ENCODE results near the gene FCAR.
"Not testable (repeated sequence)": the region's sequence is repeated elsewhere in the genome, so short reads cannot be mapped to it uniquely, and the experiment has no call there.

The FCAR gene

DNA sequence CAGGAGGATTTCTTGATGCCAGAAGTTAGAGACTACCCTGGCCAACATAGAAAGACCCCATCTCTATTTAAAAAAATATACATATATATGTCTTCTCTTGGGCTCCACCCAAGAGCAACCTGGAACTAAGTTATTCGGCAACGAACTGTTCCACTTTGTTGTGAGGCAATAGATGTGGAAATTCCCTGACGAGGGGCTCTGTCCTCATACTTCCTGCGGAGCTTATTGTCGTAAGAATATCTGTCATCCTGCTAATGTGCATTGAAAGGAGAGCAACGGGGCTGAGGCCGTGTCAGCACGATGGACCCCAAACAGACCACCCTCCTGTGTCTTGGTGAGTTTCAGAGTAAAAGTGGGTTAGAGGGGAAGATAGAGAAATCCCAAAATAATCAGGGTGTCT is at the start of gene FCAR:
Gene FCAR, plus strand, starts transcription at position 246 of the 400 bp plus-strand sequence. Its CDS starts 55 bp downstream, at position 301.
- DNase-seq (ENCODE audit: low spot score): no peak

DNA sequence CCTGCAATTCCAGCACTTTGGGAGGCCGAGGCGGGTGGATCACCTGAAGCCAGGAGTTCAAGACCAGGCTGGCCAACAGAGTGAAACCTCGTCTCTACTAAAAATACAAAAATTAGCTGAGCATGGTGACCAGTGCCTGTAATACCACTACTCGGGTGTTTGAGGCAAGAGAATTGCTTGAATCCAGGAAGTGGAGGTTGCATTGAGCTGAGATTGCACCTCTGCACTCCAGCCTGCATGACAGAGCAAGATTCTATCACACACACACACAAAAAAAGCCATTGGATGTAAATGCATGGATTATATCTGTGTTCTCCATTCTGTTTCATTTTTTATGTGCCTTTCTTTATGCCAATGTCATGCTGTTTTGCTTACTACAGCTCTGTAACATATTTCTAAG is 49.6 kb upstream of the FCAR start:
- DNase-seq (ENCODE audit: low spot score): not testable (repeated sequence)

- not testable (repeated sequence) for DNase-seq (ENCODE audit: low spot score)
Measured at GRCh38 chr19:54825326-54825725, 48.7 kb upstream of the FCAR start.

DNA sequence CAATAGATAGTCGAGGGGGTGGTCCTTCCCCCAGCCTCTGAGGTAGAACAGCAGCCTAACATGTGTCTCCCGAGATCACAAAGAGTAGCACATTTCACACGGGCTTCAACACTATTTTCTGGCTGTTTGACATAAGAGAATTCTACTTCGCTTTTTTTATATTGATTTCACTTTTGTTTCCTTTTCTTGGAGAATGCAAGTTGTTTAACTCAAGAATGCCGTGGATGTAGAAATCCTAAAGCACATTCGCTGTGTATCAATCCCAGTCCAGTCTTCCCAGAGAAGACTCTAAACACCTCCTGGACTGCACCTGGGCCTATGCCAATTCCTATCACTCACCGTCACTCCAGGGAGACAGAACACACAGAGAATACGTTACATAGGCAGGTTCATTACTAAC is 46.0 kb upstream of the FCAR start:
- DNase-seq (ENCODE audit: low spot score): not testable (repeated sequence)

DNA sequence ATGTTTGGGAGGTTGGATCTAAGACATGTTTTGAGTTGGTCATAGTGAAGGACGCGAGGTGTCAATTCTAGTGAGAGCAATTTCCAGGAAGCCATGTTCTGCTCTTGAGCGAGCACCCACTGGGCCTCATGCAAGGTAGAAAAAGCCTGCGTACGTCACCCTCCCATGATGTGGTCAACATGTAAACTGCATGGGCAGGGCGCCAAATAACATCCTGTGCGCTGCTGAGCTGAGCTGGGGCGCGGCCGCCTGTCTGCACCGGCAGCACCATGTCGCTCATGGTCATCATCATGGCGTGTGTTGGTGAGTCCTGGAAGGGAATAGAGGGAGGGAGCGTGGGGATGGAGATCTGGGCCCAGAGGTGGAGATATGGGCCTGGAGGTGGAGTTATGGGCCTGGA is 41.5 kb upstream of the FCAR start, which contains the start of gene KIR2DS4:
Gene KIR2DS4, plus strand, starts transcription at position 181 of the 400 bp plus-strand sequence.
- DNase-seq (ENCODE audit: low spot score): not testable (repeated sequence)

DNA sequence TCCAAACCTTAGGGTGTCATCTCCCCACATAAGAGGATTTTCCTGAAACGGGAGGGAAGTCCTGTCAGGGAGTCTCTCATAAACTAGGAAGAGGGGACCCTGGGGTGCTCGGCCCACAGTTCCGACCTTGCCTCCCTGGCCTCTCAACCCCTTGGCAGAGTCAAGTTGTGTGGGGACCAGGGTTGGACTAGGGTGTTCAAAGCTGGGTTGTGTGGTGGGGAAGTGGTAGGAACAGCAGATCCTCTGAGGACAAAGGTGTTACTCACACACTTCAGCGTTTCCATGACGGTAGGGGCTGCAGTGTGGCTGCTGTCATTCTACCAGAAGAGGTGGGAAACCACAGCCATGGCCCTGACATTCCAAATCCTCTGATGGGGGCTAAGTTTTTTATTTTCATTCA is 38.9 kb upstream of the FCAR start:
- not testable (repeated sequence) for DNase-seq (ENCODE audit: low spot score)

- DNase-seq (ENCODE audit: low spot score): not testable (repeated sequence)
Measured at GRCh38 chr19:54837522-54837921, 36.5 kb upstream of the FCAR start.

DNA sequence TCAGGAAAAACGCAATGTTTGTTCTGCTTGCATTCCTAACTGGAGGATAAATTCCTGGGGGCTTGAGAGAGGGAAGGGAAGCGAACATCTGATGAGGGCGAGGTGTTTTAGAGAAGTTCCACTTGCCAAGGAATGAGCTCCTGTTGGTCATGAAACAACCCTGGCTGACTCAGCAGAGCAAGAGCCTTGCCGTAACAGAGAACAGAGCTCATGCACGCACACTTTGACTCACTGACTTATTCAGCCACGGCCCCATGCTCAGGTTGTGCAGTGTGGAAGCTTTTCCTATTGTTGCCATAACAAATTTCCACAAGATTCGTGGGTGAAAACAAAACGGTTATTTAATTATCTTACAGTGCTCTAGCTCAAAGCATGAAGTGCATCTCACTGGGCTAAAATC is 30.9 kb upstream of the FCAR start:
- not testable (repeated sequence) for DNase-seq (ENCODE audit: low spot score)

DNA sequence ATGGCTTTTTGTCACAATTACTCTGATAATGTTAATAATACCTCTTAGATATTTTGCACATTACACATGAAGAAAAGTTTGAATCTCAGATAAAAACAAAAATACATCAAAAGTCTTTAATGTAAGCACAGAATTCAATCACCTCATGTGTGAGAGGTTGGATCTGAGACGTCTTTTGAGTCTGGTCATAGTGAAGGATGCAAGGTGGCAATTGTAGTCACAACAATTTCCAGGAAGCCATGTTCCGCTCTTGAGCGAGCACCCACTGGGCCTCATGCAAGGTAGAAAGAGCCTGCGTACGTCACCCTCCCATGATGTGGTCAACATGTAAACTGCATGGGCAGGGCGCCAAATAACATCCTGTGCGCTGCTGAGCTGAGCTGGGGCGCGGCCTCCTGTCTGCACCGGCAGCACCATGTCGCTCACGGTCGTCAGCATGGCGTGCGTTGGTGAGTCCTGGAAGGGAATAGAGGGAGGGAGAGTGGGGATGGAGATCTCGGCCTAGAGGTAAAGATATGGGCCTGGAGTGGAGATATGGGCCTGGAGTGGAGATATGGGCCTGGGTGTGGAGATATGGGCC is 23.9 kb upstream of the FCAR start, which contains the start of gene KIR3DL2:
Gene KIR3DL2, plus strand, starts transcription at position 383 of the 580 bp plus-strand sequence. Its CDS starts 33 bp downstream, at position 416.
- not testable (repeated sequence) for DNase-seq (ENCODE audit: low spot score)

DNA sequence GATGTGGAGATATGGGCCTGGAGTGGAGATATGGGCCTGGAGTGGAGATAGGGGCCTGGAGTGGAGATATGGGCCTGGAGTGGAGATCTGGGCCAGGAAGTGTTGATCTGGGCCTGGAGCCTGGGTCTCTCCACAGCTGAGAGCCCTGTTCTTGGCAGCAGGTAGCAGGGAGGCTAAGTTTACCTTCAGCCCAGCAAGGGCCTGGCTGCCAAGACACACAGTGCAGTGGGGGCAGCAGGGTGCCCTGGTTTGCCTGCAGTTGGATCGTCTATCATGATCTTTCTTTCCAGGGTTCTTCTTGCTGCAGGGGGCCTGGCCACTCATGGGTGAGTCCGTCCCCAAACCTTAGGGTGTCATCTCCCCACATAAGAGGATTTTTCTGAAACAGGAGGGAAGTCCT is 23.1 kb upstream of the FCAR start:
- DNase-seq (ENCODE audit: low spot score): no peak

- no peak for DNase-seq (ENCODE audit: low spot score)
Measured at GRCh38 chr19:54851353-54851752, 22.7 kb upstream of the FCAR start.

DNA sequence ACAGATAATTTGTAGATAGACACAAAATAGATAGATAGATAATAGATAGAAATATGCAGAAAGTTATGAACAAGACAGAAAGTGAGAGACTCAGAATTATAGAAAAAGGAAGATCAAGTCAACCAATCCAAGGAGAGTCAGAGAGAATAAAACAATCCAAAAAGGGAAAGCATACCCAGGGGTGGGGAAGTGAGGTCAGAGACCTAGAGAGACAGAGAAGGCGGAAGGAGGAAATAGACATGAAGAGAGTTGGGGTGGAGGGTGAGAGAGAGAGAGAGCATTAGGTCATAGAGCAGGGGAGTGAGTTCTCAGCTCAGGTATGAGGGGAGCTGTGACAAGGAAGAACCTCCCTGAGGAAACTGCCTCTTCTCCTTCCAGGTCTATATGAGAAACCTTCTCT is 18.8 kb upstream of the FCAR start:
- DNase-seq (ENCODE audit: low spot score): not testable (repeated sequence)

DNA sequence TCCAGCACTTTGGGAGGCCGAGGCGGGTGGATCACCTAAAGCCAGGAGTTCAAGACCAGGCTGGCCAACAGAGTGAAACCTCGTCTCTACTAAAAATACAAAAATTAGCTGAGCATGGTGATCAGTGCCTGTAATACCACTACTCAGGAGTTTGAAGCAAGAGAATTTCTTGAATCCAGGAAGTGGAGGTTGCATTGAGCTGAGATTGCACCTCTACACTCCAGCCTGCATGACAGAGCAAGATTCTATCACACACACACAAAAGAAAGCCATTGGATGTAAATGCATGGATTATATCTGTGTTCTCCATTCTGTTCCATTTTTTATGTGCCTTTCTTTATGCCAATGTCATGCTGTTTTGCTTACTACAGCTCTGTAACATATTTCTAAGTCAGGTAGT is 15.6 kb upstream of the FCAR start:
- DNase-seq (ENCODE audit: low spot score): not testable (repeated sequence)

DNA sequence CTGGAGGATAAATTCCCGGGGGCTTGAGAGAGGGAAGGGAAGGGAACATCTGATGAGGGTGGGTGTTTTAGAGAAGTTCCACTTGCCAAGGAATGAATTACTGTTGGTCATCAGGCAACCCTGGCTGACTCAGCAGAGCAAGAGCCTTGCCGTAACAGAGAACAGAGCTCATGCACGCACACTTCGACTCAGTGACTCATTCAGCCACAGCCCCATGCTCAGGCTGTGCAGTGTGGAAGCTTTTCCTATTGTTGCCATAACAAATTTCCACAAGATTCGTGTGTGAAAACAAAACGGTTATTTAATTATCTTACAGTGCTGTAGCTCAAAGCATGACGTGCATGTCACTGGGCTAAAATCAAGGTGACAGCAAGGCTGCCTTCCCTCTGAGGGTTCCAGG is 14.6 kb upstream of the FCAR start:
- not testable (repeated sequence) for DNase-seq (ENCODE audit: low spot score)

DNA sequence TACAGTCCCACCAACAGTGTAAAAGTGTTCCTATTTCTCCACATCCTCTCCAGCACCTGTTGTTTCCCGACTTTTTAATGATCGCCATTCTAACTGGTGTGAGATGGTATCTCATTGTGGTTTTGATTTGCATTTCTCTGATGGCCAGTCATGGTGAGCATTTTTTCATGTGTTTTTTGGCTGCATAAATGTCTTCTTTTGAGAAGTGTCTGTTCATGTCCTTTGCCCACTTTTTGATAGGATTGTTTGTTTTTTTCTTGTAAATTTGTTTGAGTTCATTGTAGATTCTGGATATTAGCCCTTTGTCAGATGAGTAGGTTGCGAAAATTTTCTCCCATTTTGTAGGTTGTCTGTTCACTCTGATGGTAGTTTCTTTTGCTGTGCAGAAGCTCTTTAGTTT is 10.6 kb upstream of the FCAR start:
- not testable (repeated sequence) for DNase-seq (ENCODE audit: low spot score)

DNA sequence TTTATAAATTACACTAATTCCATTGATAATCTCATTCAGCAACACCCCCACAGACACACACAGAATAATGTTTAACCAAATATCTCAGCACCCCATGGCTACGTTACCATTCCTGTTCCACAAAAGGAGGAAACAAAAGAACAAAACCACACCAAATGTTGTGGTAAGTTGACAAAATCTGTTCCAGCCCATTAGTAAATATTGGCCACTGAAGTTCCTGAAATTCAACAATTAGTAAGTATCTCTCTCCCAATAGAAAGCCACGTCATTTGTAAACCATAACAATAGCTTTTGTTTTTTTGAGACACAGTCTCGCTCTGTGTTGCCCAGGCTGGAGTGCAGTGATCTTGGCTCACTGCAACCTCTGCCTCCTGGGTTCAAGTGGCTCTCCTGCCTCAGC is 2.3 kb upstream of the FCAR start:
- DNase-seq (ENCODE audit: low spot score): no peak

GRCh38 chr19:54875506-54875905 is 1.5 kb downstream of the FCAR start:
- no peak for DNase-seq (ENCODE audit: low spot score)

GRCh38 chr19:54877471-54877870 is 3.4 kb downstream of the FCAR start:
- DNase-seq (ENCODE audit: low spot score): no peak

DNA sequence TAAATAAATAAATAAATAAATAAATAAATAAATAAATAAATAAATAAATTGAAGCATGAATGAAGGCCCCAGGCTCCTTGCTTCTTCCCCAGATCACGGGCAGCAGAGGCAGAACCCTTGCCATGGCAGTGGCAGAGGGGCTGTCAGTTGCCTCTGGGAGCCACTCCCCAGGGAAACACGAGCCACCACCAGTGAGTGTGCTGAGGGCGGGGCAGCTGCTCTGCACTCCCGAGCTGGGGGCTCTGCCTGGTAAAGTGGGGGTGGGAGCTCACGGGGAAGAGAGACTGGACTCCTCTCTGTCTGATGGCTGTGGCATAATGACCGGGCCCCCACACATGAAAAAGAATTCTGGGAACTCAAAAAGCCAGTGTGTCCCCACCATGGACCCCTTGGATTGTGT is 7.8 kb downstream of the FCAR start:
- no peak for DNase-seq (ENCODE audit: low spot score)

- no peak for DNase-seq (ENCODE audit: low spot score)
Measured at GRCh38 chr19:54882758-54883157, 8.7 kb downstream of the FCAR start.

- DNase-seq (ENCODE audit: low spot score): no peak
Measured at GRCh38 chr19:54883228-54883627, 9.2 kb downstream of the FCAR start.

DNA sequence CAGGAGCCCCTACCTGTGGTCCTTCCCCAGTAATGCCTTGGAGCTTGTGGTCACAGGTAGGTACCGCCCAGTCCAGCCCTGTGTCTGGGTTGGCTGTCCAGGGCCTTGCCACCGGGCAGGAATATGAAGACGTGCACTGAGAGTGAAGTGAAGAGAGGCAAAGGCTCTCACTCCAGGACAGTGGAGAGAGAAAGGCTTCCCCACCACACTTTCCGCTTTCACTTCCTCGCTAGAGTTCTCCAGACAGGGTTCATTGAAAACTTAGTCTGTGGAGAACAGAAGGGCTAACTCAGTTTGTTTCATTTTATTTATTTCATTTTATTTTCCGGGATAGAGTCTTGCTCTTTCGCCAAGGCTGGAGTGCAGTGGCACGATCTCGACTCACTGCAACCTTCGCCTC is 14.2 kb downstream of the FCAR start:
- no peak for DNase-seq (ENCODE audit: low spot score)

DNA sequence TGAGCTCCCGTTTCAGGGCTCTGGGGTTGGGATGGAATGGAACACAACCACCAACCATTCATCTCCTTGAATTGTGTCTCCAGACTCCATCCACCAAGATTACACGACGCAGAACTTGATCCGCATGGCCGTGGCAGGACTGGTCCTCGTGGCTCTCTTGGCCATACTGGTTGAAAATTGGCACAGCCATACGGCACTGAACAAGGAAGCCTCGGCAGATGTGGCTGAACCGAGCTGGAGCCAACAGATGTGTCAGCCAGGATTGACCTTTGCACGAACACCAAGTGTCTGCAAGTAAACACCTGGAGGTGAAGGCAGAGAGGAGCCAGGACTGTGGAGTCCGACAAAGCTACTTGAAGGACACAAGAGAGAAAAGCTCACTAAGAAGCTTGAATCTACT is 15.5 kb downstream of the FCAR start:
- no peak for DNase-seq (ENCODE audit: low spot score)

GRCh38 chr19:54893406-54893805 is 19.4 kb downstream of the FCAR start:
- no peak for DNase-seq (ENCODE audit: low spot score)
